Breast epithelium (tissue), 4 donors: Measurements from ENCODE around the gene TNFRSF1A. TPM values are rescaled to one million over a fixed set of nuclear protein-coding genes. Genes with fewer than 3 reads are reported as not detected.

Experiments
- DNase-seq, 2 donors: peaks; one replicate each; pipeline ENCODE4 v3.0.0-alpha.2; 2019; ENCODE audit warnings: low spot score in 2 of 2
- H3K27ac ChIP-seq, 2 donors: fragments of 200-600 bp; sonication (generic) in 1 of 2; one replicate each; pipeline ENCODE4 v1.5.1; 2016 to 2019; ENCODE audit warnings: mild to moderate bottlenecking in 1 of 2
- H3K27me3 ChIP-seq, 2 donors: fragments of 200-600 bp; sonication (generic) in 1 of 2; one replicate each; pipeline versions ENCODE4 v1.5.1 to v1.6.0; 2017 to 2019; ENCODE audit warnings: control low read depth in 1 of 2, mild to moderate bottlenecking in 1 of 2
- H3K36me3 ChIP-seq: fragments of 200-600 bp; one replicate; pipeline ENCODE4 v1.5.1; 2019
- H3K4me1 ChIP-seq, 2 donors: fragments of 200-600 bp; sonication (generic); one replicate each; pipeline ENCODE4 v1.5.1; 2016 to 2019; ENCODE audit warnings: control low read depth in 1 of 2
- H3K4me3 ChIP-seq, 3 donors: fragments of 200-600 bp; sonication (generic); 1 replicate in 2 of 3; 2 replicates in 1 of 3; pipeline ENCODE4 v1.5.1; 2016 to 2019; ENCODE audit warnings: mild to moderate bottlenecking in 3 of 3, moderate library complexity in 2 of 3
- H3K9me3 ChIP-seq, 2 donors: fragments of 200-600 bp; sonication (generic) in 1 of 2; one replicate each; pipeline ENCODE4 v1.5.1; 2016 to 2019; ENCODE audit warnings: control low read depth in 1 of 2
- POLR2A ChIP-seq: fragments of 450-650 bp; IDR thresholded peaks from one replicate; pipeline ENCODE4 v1.6.1; 2016; ENCODE audit warnings: antibody characterized with exemption, mild to moderate bottlenecking, moderate library complexity
- POLR2AphosphoS5 ChIP-seq, 3 donors: sonication (generic); formaldehyde crosslinking; IDR thresholded peaks; one replicate each; pipeline ENCODE4 v1.6.1; 2017; ENCODE audit warnings: antibody characterized with exemption in 3 of 3
- intact Hi-C: fragments of 100-400 bp; cut with DNase I; formaldehyde crosslinking; loops from one replicate; pipeline ENCODE4 v1.15.1; 2023; ENCODE audit warnings: low total_unique reads
- total RNA-seq, 3 donors: library from RNA; depleted of rRNA; stranded (reverse); fragments of >200 nt; gene quantifications; one replicate each; pipeline ENCODE4 v1.1.0, GENCODE V29; 2016
- TF ChIP-seq, protein P1 (sequence below), 3 donors: fragments of 450-650 bp; IDR thresholded peaks; one replicate each; pipeline ENCODE4 v1.5.1; 2016 to 2017; ENCODE audit warnings: antibody characterized with exemption in 3 of 3, mild to moderate bottlenecking in 3 of 3, moderate library complexity in 3 of 3

TNFRSF1A gene
- total RNA-seq = 100 to 1,000 TPM; 232 to 256 (median 238) TPM

DNA sequence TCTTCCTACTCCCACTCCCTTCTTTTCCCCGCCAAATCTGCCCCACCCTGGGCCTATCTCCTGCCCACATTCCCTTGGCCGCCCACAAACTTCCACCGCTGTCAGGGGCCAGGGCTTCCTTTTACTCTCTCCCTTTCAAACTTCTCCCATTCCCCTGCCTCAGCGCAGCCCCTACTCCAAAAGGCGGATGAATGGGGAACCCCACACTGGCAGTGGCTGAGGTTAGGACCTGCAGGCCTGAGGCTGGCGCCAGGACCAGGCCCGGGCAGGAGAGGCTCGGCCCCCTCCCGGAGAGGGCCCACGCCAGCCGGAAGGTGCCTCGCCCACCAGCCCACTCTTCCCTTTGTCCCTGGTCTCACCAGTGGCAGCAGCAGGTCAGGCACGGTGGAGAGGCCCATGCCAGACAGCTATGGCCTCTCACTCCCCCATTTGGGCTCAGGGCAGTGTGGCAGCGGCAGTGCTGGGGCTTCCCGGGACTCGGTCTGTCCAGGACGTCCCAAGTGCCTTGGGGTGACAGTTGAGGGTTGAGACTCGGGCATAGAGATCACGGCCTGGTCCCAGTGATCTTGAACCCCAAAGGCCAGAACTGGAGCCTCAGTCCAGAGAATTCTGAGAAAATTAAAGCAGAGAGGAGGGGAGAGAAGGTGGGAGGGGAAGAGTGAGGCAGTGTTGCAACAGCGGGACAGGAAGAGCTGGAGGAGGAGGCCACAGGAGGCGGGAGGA lies at the start of gene TNFRSF1A:
Gene TNFRSF1A (minus strand): TSS at position 660 of the 723 bp plus-strand sequence. CDS start 262 bp downstream, at position 398.
- no peaks in the 10 kb centered on the region for H3K9me3 ChIP-seq
- peak in 1 of 2 donors; percentile 72 for DNase-seq

DNA sequence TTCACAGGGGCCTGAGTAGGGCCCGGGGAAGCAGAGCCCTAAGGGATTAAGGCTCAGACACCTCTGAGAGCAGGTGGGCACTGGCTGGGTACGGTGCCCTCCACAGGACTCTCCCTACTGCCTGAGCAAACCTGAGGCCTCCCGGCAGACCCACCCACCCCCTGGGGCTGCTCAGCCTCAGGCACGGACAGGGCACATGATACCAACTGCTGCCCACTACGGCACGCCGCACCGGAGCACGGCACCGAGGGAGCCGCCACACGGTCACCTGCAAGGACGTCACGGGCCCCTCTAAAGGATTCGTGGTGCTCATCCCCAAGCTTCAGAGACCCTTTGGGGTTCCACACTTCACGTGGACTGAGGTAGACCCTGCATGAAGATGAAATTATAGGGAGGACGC lies 49.1 kb upstream of the TNFRSF1A start:
- no peak for DNase-seq
- intact Hi-C loops = no loop called here
- Histone ChIP-seq H3K4me1 (no peaks in the 10 kb centered on the region), H3K9me3 (no peaks in the 10 kb centered on the region), H3K4me3 (no peak overlapping the region), H3K27me3 (no peaks in the 10 kb centered on the region), H3K36me3 (no peaks in the 10 kb centered on the region), H3K27ac (peak overlapping the region in 1 of 2 donors; percentile 33)
- TF ChIP-seq POLR2A (no peak), POLR2AphosphoS5 (IDR thresholded peaks at IDR 0.05) (no peak)
- TF ChIP-seq, protein P1, sequence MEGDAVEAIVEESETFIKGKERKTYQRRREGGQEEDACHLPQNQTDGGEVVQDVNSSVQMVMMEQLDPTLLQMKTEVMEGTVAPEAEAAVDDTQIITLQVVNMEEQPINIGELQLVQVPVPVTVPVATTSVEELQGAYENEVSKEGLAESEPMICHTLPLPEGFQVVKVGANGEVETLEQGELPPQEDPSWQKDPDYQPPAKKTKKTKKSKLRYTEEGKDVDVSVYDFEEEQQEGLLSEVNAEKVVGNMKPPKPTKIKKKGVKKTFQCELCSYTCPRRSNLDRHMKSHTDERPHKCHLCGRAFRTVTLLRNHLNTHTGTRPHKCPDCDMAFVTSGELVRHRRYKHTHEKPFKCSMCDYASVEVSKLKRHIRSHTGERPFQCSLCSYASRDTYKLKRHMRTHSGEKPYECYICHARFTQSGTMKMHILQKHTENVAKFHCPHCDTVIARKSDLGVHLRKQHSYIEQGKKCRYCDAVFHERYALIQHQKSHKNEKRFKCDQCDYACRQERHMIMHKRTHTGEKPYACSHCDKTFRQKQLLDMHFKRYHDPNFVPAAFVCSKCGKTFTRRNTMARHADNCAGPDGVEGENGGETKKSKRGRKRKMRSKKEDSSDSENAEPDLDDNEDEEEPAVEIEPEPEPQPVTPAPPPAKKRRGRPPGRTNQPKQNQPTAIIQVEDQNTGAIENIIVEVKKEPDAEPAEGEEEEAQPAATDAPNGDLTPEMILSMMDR (IDR thresholded peaks at IDR 0.05) = no peak

More for the DNA sequence above, at the start of gene TNFRSF1A:
- TF ChIP-seq POLR2AphosphoS5 (IDR thresholded peaks at IDR 0.05) = peak; percentile 65 to 82 (median 75)
- TF ChIP-seq POLR2A = no peak
- TF ChIP-seq, protein P1 (IDR thresholded peaks at IDR 0.05) = no peak
- Histone ChIP-seq H3K4me3 (peak within 1 kb of the TSS; percentile 88 to 91 (median 89)), H3K4me1 (peaks cover 16 to 37% of the 10 kb centered on the region in 2 donors), H3K27ac (peak within 1 kb of the TSS; percentile 98 to 99), H3K27me3 (no peaks in the 10 kb centered on the region), H3K36me3 (no peaks in the 10 kb centered on the region)
- intact Hi-C loops = no loop called here

DNA sequence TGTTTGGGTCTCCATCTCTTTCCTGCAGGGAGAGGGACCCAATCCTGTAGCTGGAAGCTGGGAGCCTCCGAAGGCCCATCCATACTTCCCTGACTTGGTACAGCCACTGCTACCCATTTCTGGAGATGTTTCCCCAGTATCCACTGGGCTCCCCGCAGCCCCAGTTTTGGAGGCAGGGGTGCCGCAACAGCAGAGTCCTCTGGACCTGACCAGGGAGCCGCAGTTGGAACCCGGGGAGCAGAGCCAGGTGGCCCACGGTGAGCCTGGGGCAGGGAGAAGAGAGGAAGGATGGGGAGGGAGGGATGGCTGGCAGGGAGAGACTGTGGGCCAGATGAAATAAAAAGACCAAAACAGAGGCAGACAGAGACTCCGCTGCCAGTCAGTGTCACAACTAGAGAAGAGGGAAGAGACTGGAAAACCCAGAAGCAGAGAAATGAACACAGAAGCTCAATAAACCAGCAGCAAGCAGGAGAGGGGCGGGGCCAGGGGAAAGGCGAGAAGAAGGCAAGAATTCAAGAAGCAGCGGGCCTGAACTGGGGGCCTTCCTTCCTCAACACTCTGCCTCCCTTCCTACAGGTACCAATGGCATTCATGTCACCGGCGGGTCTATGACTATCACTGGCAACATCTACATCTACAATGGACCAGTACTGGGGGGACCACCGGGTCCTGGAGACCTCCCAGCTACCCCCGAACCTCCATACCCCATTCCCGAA lies 48.4 kb upstream of the TNFRSF1A start:
- no peak for TF ChIP-seq POLR2A
- no peak for TF ChIP-seq POLR2AphosphoS5 (IDR thresholded peaks at IDR 0.05)
- TF ChIP-seq, protein P1 (IDR thresholded peaks at IDR 0.05) = no peak
- Histone ChIP-seq H3K4me3 (no peak overlapping the region), H3K36me3 (no peaks in the 10 kb centered on the region), H3K4me1 (no peaks in the 10 kb centered on the region), H3K9me3 (no peaks in the 10 kb centered on the region), H3K27ac (peak overlapping the region; percentile 33 to 56), H3K27me3 (no peaks in the 10 kb centered on the region)
- intact Hi-C loops = no loop called here
- no peak for DNase-seq

- H3K4me3 ChIP-seq = no peak overlapping the region
- H3K9me3 ChIP-seq = no peaks in the 10 kb centered on the region
- TF ChIP-seq, protein P1 (IDR thresholded peaks at IDR 0.05) = no peak
- no peak for TF ChIP-seq POLR2A
- no peak for TF ChIP-seq POLR2AphosphoS5 (IDR thresholded peaks at IDR 0.05)
- H3K36me3 ChIP-seq = no peaks in the 10 kb centered on the region
- H3K4me1 ChIP-seq = peaks cover 0 to 7% of the 10 kb centered on the region in 2 donors
- no peak for DNase-seq
- H3K27ac ChIP-seq = peak overlapping the region; percentile 22 to 29
- intact Hi-C loops = no loop called here
- no peaks in the 10 kb centered on the region for H3K27me3 ChIP-seq
These were observed 45.7 kb upstream of the TNFRSF1A start for GRCh38 chr12:6387541-6387940.

DNA sequence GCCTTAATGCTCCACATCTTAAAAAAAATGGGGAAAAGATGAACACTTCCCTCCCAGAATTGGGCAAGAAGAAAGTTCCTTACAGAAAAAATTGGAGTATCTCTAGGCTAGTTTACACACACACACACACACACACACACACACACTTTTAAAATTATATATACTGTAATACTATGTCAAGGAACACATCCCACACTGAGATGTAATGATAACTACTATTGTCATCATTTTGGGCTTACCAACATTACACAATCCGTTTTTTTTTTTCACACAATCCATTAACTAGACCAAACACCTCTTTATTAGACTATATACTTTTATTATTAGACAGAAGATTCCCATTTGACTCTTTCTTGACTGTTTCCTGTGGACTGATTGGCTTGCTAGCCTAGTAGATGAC lies 44.6 kb upstream of the TNFRSF1A start:
- Histone ChIP-seq H3K27me3 (no peaks in the 10 kb centered on the region), H3K9me3 (no peaks in the 10 kb centered on the region), H3K4me3 (no peak overlapping the region), H3K4me1 (peaks cover 0 to 7% of the 10 kb centered on the region in 2 donors), H3K27ac (peak overlapping the region; percentile 33 to 70), H3K36me3 (no peaks in the 10 kb centered on the region)
- TF ChIP-seq, protein P1 (IDR thresholded peaks at IDR 0.05) = no peak
- TF ChIP-seq POLR2AphosphoS5 (IDR thresholded peaks at IDR 0.05) = no peak
- TF ChIP-seq POLR2A = no peak
- intact Hi-C loops = no loop called here
- no peak for DNase-seq
